ENCODE results near the gene EXOC3. TPM values are rescaled to one million over a fixed set of nuclear protein-coding genes. Genes with fewer than 3 reads are reported as not detected.

EXOC3 gene
- total RNA-seq, 4 donors from 2014 or later, result 69.9 to 240 (median 76.1) TPM

DNA sequence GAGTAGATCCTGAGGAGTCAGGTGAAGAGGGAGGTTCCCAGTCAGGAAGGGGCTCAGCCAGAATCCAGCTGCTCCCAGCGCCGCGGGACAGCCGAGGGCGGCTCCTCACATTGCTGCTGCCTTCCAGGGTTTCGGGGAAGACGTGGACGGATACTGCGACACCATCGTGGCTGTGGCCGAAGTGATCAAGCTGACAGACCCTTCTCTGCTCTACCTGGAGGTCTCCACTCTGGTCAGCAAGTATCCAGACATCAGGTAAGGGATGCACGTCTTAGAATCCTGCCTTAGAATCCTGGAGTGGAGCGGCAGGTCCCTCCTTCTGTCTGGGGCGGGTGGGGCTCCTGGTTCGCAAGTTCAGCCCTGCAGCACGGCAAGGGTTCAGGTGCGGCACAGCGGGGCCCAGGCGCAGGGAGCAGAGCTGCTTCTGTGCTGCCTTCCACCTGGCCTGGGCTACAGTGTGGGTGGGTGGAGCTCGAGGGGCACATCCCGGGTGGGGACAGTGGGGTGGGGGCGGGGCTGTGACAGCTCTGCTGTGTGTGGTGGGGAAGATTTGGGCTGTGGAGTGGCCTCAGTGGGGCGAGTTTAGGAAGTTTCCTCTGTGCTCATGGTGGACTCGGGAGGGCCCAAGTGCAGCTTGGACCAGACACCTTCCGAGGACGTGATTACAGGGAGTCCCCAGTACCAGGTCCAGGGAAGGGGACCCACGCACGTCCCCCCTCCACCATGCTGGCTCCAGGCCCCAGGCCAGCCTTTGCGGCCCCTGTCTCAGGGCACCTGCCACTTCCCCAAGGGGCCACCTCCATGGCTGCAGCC is 22.8 kb downstream of the EXOC3 start:
- Histone ChIP-seq H3K4me1 (no peaks in the 10 kb centered on the region), H3K36me3 (peaks cover 0 to 18% (median 8%) of the 10 kb centered on the region in 4 donors), H3K27me3 (no peaks in the 10 kb centered on the region), H3K27ac (no peak overlapping the region), H3K9me3 (no peaks in the 10 kb centered on the region), H3K4me3 (no peak overlapping the region)
- WGBS, 2 donors (ENCODE audit: low coverage in 1 of 2), result 86% methylated on average over 28 of the region's 29 CpGs; no CpG with 5 or more reads in 1 of the 2 donors
- in situ Hi-C loops (cut with MboI; ENCODE audit: low pct_ligation_motif_present in 1 of 4, low pct_unique_long_range_greater_than_20kb in 1 of 4, low sequenced_read_pairs in 3 of 4) (no loop called here), intact Hi-C loops (cut with DNase I; ENCODE audit: low total_unique reads) (loop anchor here (10.0 kb wide), 1 partner anchor 439 kb away; no protein-coding TSS in a partner anchor)
- TF ChIP-seq, protein P1, sequence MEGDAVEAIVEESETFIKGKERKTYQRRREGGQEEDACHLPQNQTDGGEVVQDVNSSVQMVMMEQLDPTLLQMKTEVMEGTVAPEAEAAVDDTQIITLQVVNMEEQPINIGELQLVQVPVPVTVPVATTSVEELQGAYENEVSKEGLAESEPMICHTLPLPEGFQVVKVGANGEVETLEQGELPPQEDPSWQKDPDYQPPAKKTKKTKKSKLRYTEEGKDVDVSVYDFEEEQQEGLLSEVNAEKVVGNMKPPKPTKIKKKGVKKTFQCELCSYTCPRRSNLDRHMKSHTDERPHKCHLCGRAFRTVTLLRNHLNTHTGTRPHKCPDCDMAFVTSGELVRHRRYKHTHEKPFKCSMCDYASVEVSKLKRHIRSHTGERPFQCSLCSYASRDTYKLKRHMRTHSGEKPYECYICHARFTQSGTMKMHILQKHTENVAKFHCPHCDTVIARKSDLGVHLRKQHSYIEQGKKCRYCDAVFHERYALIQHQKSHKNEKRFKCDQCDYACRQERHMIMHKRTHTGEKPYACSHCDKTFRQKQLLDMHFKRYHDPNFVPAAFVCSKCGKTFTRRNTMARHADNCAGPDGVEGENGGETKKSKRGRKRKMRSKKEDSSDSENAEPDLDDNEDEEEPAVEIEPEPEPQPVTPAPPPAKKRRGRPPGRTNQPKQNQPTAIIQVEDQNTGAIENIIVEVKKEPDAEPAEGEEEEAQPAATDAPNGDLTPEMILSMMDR (IDR thresholded peaks at IDR 0.05), result no peak
- TF ChIP-seq POLR2AphosphoS5 (IDR thresholded peaks at IDR 0.05) (no peak), EP300 (IDR thresholded peaks at IDR 0.05; ENCODE audit: low read depth) (no peak), POLR2A (IDR thresholded peaks at IDR 0.05) (no peak)
- DNase-seq, result peak; percentile 5

DNA sequence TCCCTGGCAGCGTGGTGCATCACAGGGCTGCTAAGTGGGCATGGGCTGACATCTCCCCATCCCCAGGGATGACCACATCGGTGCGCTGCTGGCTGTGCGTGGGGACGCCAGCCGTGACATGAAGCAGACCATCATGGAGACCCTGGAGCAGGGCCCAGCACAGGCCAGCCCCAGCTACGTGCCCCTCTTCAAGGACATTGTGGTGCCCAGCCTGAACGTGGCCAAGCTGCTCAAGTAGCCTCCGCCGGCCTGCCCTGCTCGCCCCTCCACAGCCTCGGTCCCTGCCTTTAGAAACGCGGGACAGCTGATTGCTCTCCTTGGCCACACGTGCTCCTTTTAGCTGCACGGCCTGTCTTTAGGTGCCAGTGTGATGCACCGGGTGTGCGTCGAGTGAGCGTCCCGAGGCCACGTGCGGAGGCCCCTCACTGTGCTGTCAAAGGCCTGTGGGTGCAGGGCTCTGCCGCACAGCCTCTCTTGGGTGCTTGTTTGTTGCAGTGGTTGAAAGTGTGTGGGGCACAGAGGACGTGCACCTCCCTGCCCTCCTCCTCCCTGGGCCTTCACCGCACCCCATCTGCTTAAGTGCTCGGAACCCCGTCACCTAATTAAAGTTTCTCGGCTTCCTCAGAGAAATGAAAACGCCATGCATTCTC is 23.8 kb downstream of the EXOC3 start:
- TF ChIP-seq POLR2A (IDR thresholded peaks at IDR 0.05) (no peak), POLR2AphosphoS5 (IDR thresholded peaks at IDR 0.05) (no peak), EP300 (IDR thresholded peaks at IDR 0.05; ENCODE audit: low read depth) (no peak)
- TF ChIP-seq, protein P1 (IDR thresholded peaks at IDR 0.05), result no peak
- in situ Hi-C loops (cut with MboI; ENCODE audit: low pct_ligation_motif_present in 1 of 4, low pct_unique_long_range_greater_than_20kb in 1 of 4, low sequenced_read_pairs in 3 of 4) (no loop called here), intact Hi-C loops (cut with DNase I; ENCODE audit: low total_unique reads) (loop anchor here (10.0 kb wide), 1 partner anchor 438 kb away; no protein-coding TSS in a partner anchor)
- Histone ChIP-seq H3K27me3 (no peaks in the 10 kb centered on the region), H3K4me3 (no peak overlapping the region), H3K4me1 (peaks cover under 1 to 8% (median 2%) of the 10 kb centered on the region in 4 donors), H3K36me3 (peaks cover 0 to 12% (median 6%) of the 10 kb centered on the region in 4 donors), H3K27ac (no peak overlapping the region), H3K9me3 (no peaks in the 10 kb centered on the region)
- DNase-seq, result peak; percentile 4
- 92 to 97% methylated on average over 5 to 22 of the region's 30 CpGs for WGBS, 2 donors (ENCODE audit: low coverage in 1 of 2)

DNA sequence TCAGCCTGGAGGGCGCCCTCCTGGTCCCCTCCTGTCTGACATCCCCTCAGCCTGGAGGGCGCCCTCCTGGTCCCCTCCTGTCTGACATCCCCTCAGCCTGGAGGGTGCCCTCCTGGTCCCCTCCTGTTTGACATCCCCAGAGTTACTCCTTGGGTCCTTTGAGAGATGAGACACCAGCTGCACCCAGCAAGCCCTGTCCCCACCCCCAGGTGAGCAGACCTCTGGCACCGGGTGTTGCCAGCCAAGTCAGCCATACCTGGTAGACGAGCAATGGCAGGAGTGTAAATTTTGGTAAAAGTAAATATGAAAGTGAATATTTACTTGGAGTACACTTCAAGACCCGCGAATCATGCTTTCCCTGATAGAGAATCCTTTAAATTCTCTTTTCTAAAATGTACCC is 25.4 kb downstream of the EXOC3 start:
- no peaks in the 10 kb centered on the region for H3K9me3 ChIP-seq
- TF ChIP-seq, protein P1 (IDR thresholded peaks at IDR 0.05), result no peak
- no peak for TF ChIP-seq EP300 (IDR thresholded peaks at IDR 0.05; ENCODE audit: low read depth)
- no peak for TF ChIP-seq POLR2A (IDR thresholded peaks at IDR 0.05)
- H3K27me3 ChIP-seq, result no peaks in the 10 kb centered on the region
- intact Hi-C loops (cut with DNase I; ENCODE audit: low total_unique reads) (loop anchor here (10.0 kb wide), 1 partner anchor 436 kb away; no protein-coding TSS in a partner anchor), in situ Hi-C loops (cut with MboI; ENCODE audit: low pct_ligation_motif_present in 1 of 4, low pct_unique_long_range_greater_than_20kb in 1 of 4, low sequenced_read_pairs in 3 of 4) (no loop called here)
- peak; percentile 5 for DNase-seq
- H3K36me3 ChIP-seq, result no peaks in the 10 kb centered on the region
- no peak overlapping the region for H3K27ac ChIP-seq
- peaks cover 6 to 17% (median 9%) of the 10 kb centered on the region in 4 donors for H3K4me1 ChIP-seq
- 71 to 89% methylated on average over 4 to 5 of the region's 6 CpGs for WGBS, 2 donors (ENCODE audit: low coverage in 1 of 2)
- no peak overlapping the region for H3K4me3 ChIP-seq

DNA sequence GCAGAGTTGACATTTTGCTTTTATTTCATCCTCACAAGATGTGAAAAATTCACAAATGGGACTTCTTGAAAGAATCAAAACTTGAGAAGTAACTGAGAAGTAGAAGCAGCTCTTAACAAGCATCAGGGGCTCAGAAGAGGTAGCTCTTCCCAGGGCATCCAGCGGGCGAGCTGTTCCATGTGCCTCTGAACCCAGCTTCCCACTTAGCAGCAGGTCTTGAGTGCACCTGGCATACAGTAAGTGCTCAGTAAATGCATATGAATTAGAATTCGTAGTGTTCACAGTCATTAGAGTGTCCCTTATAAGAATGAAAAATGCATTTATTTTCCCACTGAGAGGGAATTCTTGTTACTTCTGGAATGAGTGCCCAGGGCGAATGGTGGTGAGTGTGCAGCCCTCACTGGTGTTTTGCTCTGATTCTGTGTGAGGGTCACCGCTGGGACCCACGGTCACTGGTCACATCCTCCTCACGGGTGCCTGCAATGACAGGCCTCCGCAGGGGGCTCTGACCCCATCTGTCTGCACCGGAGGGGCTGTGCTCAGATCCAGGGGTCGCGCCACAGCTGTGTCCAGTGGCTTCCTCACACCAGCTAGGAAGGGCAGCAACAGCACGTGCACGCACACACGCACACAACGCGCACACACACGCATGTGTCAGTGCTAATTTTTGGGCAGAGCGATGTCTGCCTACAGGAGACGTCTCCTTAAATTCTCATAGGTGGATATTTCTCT is 26.9 kb downstream of the EXOC3 start:
- H3K36me3 ChIP-seq, result no peaks in the 10 kb centered on the region
- H3K9me3 ChIP-seq, result no peaks in the 10 kb centered on the region
- peaks cover 3% of the 10 kb centered on the region for H3K27me3 ChIP-seq
- H3K27ac ChIP-seq, result no peak overlapping the region
- in situ Hi-C loops (cut with MboI; ENCODE audit: low pct_ligation_motif_present in 1 of 4, low pct_unique_long_range_greater_than_20kb in 1 of 4, low sequenced_read_pairs in 3 of 4), result no loop called here
- intact Hi-C loops (cut with DNase I; ENCODE audit: low total_unique reads), result loop anchor here (10.0 kb wide), 1 partner anchor 435 kb away; no protein-coding TSS in a partner anchor
- TF ChIP-seq EP300 (IDR thresholded peaks at IDR 0.05; ENCODE audit: low read depth) (no peak), POLR2A (IDR thresholded peaks at IDR 0.05) (no peak), POLR2AphosphoS5 (IDR thresholded peaks at IDR 0.05) (no peak)
- TF ChIP-seq, protein P1 (IDR thresholded peaks at IDR 0.05), result no peak
- peak; percentile 5 for DNase-seq
- H3K4me1 ChIP-seq, result peaks cover 9 to 23% (median 18%) of the 10 kb centered on the region in 4 donors
- 92 to 96% methylated on average over 2 to 19 of the region's 19 CpGs for WGBS, 2 donors (ENCODE audit: low coverage in 1 of 2)
- H3K4me3 ChIP-seq, result no peak overlapping the region

All from transverse colon (tissue), 4 donors.